Endothelial cell of umbilical vein (primary cell): ENCODE data around the gene SHC1. TPM values are rescaled to one million over a fixed set of nuclear protein-coding genes. Genes with fewer than 3 reads are reported as not detected.

ENCODE experiments used
- BruUV-seq: library from RNA; stranded (reverse); fragments of 400-500 nt; replicated peaks from 2 replicates; lab custom pipeline; 2021; lab: Mats Ljungman, UMichigan
- CTCF ChIA-PET: fragments of 300-600, 350-600 bp; sonication (Branson Sonifier 250); formaldehyde crosslinking; loops from one replicate; lab custom pipeline; 2021; ENCODE audit warnings: antibody characterized with exemption, inconsistent platforms; lab: Charles Lee
- POLR2A ChIA-PET: fragments of 300-600, 350-600 bp; sonication (Branson Sonifier 250); formaldehyde crosslinking; loops from one replicate; lab custom pipeline; 2021; ENCODE audit warnings: antibody characterized with exemption, inconsistent platforms; lab: Charles Lee
- DNase-seq: peaks from one replicate; pipeline ENCODE4 v3.0.0-alpha.2; 2011; ENCODE audit warnings: low read depth, low spot score
- FAIRE-seq: peaks from 2 replicates; lab custom pipeline; 2011; peaks lifted over from hg19 to GRCh38; lab: Jason Lieb, UNC
- H2AFZ ChIP-seq: 2 replicates; pipeline ENCODE4 v1.6.0; 2012; ENCODE audit warnings: low read depth, low read length, control low read depth, inconsistent platforms
- H3K27ac ChIP-seq: 2 replicates; pipeline ENCODE4 v1.5.1; 2011; ENCODE audit warnings: low read depth, mild to moderate bottlenecking, control low read depth, low read length, moderate library complexity; ENCODE audit not compliant: insufficient read depth
- H3K27me3 ChIP-seq, 2 experiments: 2 replicates each; pipeline versions ENCODE4 v1.6.0 to v1.6.1; 2011; ENCODE audit warnings: low read length in 2 of 2, mixed read lengths in 1 of 2; ENCODE audit not compliant: control insufficient read depth in 2 of 2, insufficient read depth in 2 of 2
- H3K36me3 ChIP-seq, 2 experiments: 2 replicates in 1 of 2; 3 replicates in 1 of 2; pipeline ENCODE4 v1.5.1; 2011; ENCODE audit warnings: low read length in 2 of 2, mild to moderate bottlenecking in 1 of 2, moderate library complexity in 1 of 2; ENCODE audit not compliant: control insufficient read depth in 2 of 2, insufficient read depth in 2 of 2; ENCODE audit errors: extremely low read depth in 1 of 2
- H3K4me1 ChIP-seq: 3 replicates; pipeline ENCODE4 v1.5.1; 2011; ENCODE audit warnings: mild to moderate bottlenecking, low read length; ENCODE audit not compliant: control insufficient read depth, insufficient read depth; ENCODE audit errors: extremely low read depth
- H3K4me2 ChIP-seq: 2 replicates; pipeline ENCODE4 v1.6.1; 2011; ENCODE audit warnings: low read length, control low read depth, mixed read lengths; ENCODE audit not compliant: insufficient read depth
- H3K4me3 ChIP-seq, 3 experiments: fragments of 200-600 bp in 1 of 3; sonication (generic), shearing (Covaris generic) in 1 of 3; replicated peaks in 1 of 3; 2 replicates each; pipeline ENCODE4 v1.5.1; 2011 to 2016; ENCODE audit warnings: control low read depth in 3 of 3, low read length in 3 of 3, mild to moderate bottlenecking in 2 of 3, inconsistent platforms in 1 of 3, low read depth in 1 of 3, moderate library complexity in 1 of 3; ENCODE audit not compliant: insufficient read depth in 1 of 3
- H3K79me2 ChIP-seq: 2 replicates; pipeline ENCODE4 v1.6.0; 2012; ENCODE audit warnings: low read length, inconsistent platforms; ENCODE audit not compliant: control insufficient read depth, insufficient read depth
- H3K9ac ChIP-seq: replicated peaks from 2 replicates; pipeline ENCODE3; 2011; ENCODE audit warnings: low read length, control low read depth; ENCODE audit not compliant: insufficient read depth; ENCODE audit errors: extremely low read depth
- H3K9me1 ChIP-seq: replicated peaks from 3 replicates; pipeline ENCODE4 v1.6.0; 2011; ENCODE audit warnings: mild to moderate bottlenecking, low read length; ENCODE audit not compliant: control insufficient read depth, insufficient read depth; ENCODE audit errors: extremely low read depth
- H3K9me3 ChIP-seq: replicated peaks from 2 replicates; pipeline ENCODE4 v1.5.1; 2012; ENCODE audit warnings: low read length, inconsistent platforms; ENCODE audit not compliant: control insufficient read depth, insufficient read depth
- H4K20me1 ChIP-seq: replicated peaks from 2 replicates; pipeline ENCODE3; 2011; ENCODE audit warnings: mild to moderate bottlenecking, low read length; ENCODE audit not compliant: control insufficient read depth, insufficient read depth; ENCODE audit errors: extremely low read depth
- FOS ChIP-seq: IDR thresholded peaks from 2 replicates; pipeline ENCODE4 v1.6.1; 2011; ENCODE audit warnings: mild to moderate bottlenecking, low read length, moderate library complexity, borderline replicate concordance; ENCODE audit not compliant: insufficient read depth
- GATA2 ChIP-seq: IDR thresholded peaks from 2 replicates; pipeline ENCODE4 v1.7.0; 2011; ENCODE audit warnings: low read depth, mild to moderate bottlenecking, moderate library complexity, mixed read lengths, low read length; ENCODE audit not compliant: insufficient read length, insufficient read depth
- JUN ChIP-seq: IDR thresholded peaks from 2 replicates; pipeline ENCODE4 v1.6.1; 2011; ENCODE audit warnings: borderline replicate concordance, low read depth; ENCODE audit not compliant: insufficient read length, insufficient read depth
- MYC ChIP-seq: IDR thresholded peaks from one replicate; pipeline ENCODE4 v1.6.1; 2011; ENCODE audit warnings: mild to moderate bottlenecking, low read depth, low read length
- POLR2A ChIP-seq: IDR thresholded peaks from 2 replicates; pipeline ENCODE4 v1.6.1; 2012; ENCODE audit warnings: low read depth, mild to moderate bottlenecking, control low read depth, low read length
- POLR2AphosphoS5 ChIP-seq: IDR thresholded peaks from 2 replicates; pipeline ENCODE4 v1.6.1; 2012; ENCODE audit warnings: low read depth, mild to moderate bottlenecking, control low read depth, low read length, moderate library complexity; ENCODE audit not compliant: insufficient read depth
- dilution Hi-C: fragments of 300-500 bp; cut with MboI; formaldehyde crosslinking; loops from one replicate; pipeline ENCODE4 v1.15.0; 2019; ENCODE audit warnings: low sequenced_read_pairs; ENCODE audit not compliant: extremely low pct_ligation_motif_present
- intact Hi-C: fragments of 100-400 bp; cut with micrococcal nuclease; formaldehyde crosslinking; loops from one replicate; pipeline ENCODE4 v1.10.0; 2022
- polyA plus RNA-seq, 4 experiments: library from polyadenylated mRNA; depleted of rRNA in 3 of 4; stranded (reverse) in 3 of 4; unstranded in 1 of 4; fragments of >200 nt; gene quantifications; 2 replicates each; pipeline versions ENCODE4 v1.2.1 to v1.2.3, GENCODE V29; 2011 to 2012; ENCODE audit warnings: missing spikeins in 1 of 4
- total RNA-seq: library from RNA; stranded (reverse); gene quantifications from 2 replicates; pipeline ENCODE4 v1.2.3, GENCODE V29; 2021
- TF ChIP-seq, protein P1 (sequence below): IDR thresholded peaks from 2 replicates; pipeline ENCODE4 v1.6.1; 2011; ENCODE audit not compliant: insufficient read depth, insufficient read length

The SHC1 gene
- total and polyA plus RNA-seq, 2 donors (not counting 3 experiments of a cell fraction or from before 2014, with no cell fraction given), result 316 to 324 TPM

GRCh38 chr1:154975409-154976059, 5.0 kb upstream of the SHC1 start:
- no peak for FAIRE-seq
- Histone ChIP-seq H4K20me1 (no peaks in the 10 kb centered on the region), H3K9me1 (no peaks in the 10 kb centered on the region), H3K27ac (peak overlapping the region; percentile 99), H3K9ac (peak overlapping the region; percentile 90), H3K4me3 (peak overlapping the region; percentile 58 to 88 (median 87)), H3K27me3 (no peaks in the 10 kb centered on the region), H3K4me1 (peaks cover 32% of the 10 kb centered on the region), H2AFZ (peak overlapping the region; percentile 10), H3K4me2 (peak overlapping the region; percentile 94), H3K36me3 (no peaks in the 10 kb centered on the region), H3K9me3 (no peaks in the 10 kb centered on the region), H3K79me2 (peaks cover 41% of the 10 kb centered on the region)
- CTCF ChIA-PET, result interaction anchor here (1.0 to 8.5 kb wide), 8 partner anchors 14 to 416 kb away, joined by 3 to 81 read pairs (median 3); partner anchors contain the start of gene PYGO2
- BruUV-seq, result no TSS peak
- DNase-seq, result peak; percentile 67
- TF ChIP-seq POLR2A, result peak; percentile 1
- TF ChIP-seq, protein P1, sequence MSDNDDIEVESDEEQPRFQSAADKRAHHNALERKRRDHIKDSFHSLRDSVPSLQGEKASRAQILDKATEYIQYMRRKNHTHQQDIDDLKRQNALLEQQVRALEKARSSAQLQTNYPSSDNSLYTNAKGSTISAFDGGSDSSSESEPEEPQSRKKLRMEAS, result no peak
- no peak for TF ChIP-seq FOS
- no peak for TF ChIP-seq MYC
- dilution Hi-C loops (no loop called here), intact Hi-C loops (loop anchor here (1.0 to 10.0 kb wide), 3 partner anchors 15 to 491 kb away; partner anchors contain the start of gene PYGO2)
- POLR2A ChIA-PET, result interaction anchor here (0.7 kb wide), 1 partner anchor 39 kb away, joined by 3 read pairs; the partner anchor contains the start of gene PMVK

DNA sequence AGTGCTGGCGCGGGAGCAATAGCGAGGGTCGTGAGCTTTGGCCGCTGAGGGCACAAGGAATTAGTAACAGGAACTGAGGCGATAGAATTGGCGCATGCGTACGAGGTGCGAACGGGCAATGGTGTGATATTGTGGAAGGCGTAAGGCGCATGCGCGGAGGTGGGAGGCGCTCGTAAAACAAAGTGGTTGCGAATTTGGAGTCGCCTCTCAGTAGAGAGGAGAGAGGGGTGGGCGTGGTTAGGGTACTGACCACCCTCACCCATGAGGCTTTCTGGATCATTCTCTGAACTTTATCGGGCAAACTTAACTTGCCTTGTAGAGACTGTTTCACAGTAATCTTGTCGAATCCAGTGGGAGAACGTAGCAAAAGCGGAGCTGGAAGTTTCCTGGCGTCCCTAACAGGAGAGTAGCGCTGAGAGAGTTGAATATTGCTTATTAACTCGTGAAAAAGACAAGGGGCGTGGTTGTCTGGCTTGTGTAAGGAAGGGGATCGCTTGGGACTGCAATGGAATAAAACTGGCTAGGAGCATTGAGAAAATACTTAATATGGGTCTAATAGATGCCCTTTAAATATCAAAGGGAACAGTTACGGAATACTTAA, 4.4 kb upstream of the SHC1 start:
- Histone ChIP-seq H2AFZ (peak overlapping the region; percentile 20), H3K4me1 (peaks cover 33% of the 10 kb centered on the region), H3K27me3 (no peaks in the 10 kb centered on the region), H4K20me1 (no peaks in the 10 kb centered on the region), H3K9me3 (no peaks in the 10 kb centered on the region), H3K4me3 (peak overlapping the region; percentile 58 to 88 (median 87)), H3K79me2 (peaks cover 47% of the 10 kb centered on the region), H3K9me1 (no peaks in the 10 kb centered on the region), H3K27ac (peak overlapping the region; percentile 99), H3K4me2 (peak overlapping the region; percentile 94), H3K9ac (peak overlapping the region; percentile 90), H3K36me3 (no peaks in the 10 kb centered on the region)
- ChIA-PET CTCF (interaction anchor here (1.0 to 8.5 kb wide), 11 partner anchors 8 to 415 kb away, joined by 3 to 81 read pairs (median 5); partner anchors contain the start of genes FLAD1 and PYGO2), POLR2A (no interaction called here)
- DNase-seq (peak; percentile 98), FAIRE-seq (no peak)
- dilution Hi-C loops (no loop called here), intact Hi-C loops (loop anchor here (1.0 to 10.0 kb wide), 7 partner anchors 8 to 490 kb away; partner anchors contain the start of genes EFNA1, FLAD1 and PYGO2)
- peak; percentile 40 for TF ChIP-seq POLR2AphosphoS5
- no peak for TF ChIP-seq FOS
- TF ChIP-seq JUN, result no peak
- TF ChIP-seq GATA2, result no peak
- peak; percentile 69 for TF ChIP-seq POLR2A
- TF ChIP-seq, protein P1, result no peak
- BruUV-seq, result TSS peak; percentile 35
